ENCODE measurements around the gene ZBTB7C. TPM values are rescaled to one million over a fixed set of nuclear protein-coding genes. Genes with fewer than 3 reads are reported as not detected.

The ZBTB7C gene
- total RNA-seq, 1 donor from 2014 or later: 1.1 TPM

DNA sequence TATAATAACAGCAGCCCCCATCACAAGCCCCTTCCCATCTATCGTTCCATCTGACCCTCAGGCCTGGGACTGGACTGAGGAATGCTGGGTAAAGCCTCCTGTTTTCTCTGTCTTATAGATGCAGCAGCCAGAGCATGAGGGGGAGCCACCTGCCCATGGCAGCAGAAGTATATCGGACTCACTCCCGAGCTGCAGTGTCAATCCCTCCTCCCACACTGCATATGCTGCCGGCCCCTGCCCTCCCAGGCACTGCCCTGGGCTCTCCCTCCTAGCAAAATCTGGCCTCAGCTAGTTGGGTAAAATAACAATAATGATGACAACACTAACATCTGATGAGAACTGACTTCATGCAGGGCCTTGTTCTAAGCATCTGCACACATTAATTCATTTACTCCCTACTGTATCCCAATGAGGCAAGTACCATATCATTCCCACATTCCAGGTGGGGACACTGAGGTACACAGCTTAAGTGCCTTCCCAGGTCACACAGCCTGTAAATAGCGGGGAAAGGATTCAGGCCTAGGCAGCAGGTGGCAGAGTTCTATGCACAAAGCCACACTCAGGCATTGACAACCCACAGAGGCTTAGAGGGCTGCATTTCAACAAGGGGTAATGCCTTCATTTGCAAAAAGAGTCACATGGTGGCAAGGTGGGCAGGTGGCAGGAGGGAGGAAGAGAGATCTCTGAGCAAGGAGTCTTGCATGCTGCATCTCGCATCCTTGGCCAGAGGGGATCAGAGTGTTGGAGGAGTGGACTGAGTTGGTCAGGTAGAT, 190.0 kb downstream of the ZBTB7C start:
- TF ChIP-seq, protein P1, sequence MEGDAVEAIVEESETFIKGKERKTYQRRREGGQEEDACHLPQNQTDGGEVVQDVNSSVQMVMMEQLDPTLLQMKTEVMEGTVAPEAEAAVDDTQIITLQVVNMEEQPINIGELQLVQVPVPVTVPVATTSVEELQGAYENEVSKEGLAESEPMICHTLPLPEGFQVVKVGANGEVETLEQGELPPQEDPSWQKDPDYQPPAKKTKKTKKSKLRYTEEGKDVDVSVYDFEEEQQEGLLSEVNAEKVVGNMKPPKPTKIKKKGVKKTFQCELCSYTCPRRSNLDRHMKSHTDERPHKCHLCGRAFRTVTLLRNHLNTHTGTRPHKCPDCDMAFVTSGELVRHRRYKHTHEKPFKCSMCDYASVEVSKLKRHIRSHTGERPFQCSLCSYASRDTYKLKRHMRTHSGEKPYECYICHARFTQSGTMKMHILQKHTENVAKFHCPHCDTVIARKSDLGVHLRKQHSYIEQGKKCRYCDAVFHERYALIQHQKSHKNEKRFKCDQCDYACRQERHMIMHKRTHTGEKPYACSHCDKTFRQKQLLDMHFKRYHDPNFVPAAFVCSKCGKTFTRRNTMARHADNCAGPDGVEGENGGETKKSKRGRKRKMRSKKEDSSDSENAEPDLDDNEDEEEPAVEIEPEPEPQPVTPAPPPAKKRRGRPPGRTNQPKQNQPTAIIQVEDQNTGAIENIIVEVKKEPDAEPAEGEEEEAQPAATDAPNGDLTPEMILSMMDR (IDR thresholded peaks at IDR 0.05; ENCODE audit: insufficient read depth, low read length, poor library complexity, severe bottlenecking): no peak
- Histone ChIP-seq H3K27me3 (ENCODE audit: control insufficient read depth, insufficient read depth, low read length) (no peaks in the 10 kb centered on the region), H3K36me3 (ENCODE audit: control insufficient read depth, insufficient read depth, low read length) (no peaks in the 10 kb centered on the region), H3K4me3 (ENCODE audit: low read depth, low read length) (no peak overlapping the region)
- no peak for DNase-seq (ENCODE audit: low read depth)

DNA sequence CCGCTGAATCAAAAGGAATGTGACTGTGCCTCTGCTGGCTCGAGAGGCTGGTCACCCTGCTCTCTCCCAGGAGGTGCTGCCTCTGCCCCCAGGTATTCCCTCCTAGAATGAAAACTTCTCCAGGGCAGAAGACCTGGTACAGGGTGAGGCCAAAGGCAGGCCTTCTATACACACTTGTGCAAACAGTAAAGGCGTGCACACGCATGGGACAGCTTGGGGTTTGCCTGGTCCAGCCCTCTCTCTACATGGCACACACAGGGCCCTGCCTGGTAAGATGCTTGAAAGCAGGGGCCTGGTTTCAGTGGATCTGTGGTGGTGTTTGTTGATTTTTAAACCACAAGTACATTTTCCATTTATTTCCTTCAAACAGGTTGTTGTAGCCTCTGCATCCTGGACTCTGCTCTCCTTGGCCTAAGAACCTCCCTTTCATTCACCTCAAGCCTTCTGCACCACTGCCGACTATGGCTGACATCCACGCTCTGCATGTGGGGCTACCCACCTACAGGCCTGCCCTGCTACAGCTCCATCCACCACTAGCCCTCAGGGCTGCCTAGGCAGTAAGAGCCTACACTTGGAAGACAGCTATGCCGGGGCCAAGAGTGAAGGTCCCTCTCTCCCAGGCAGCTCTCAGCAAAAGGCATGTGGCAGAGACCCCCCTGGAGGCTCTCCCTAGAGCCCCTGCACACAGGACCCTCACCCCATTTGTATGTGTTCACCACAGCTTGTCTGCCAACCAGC, 190.7 kb downstream of the ZBTB7C start:
- no peaks in the 10 kb centered on the region for H3K27me3 ChIP-seq (ENCODE audit: control insufficient read depth, insufficient read depth, low read length)
- no peak for DNase-seq (ENCODE audit: low read depth)
- H3K4me3 ChIP-seq (ENCODE audit: low read depth, low read length): no peak overlapping the region
- TF ChIP-seq, protein P1 (IDR thresholded peaks at IDR 0.05; ENCODE audit: insufficient read depth, low read length, poor library complexity, severe bottlenecking): no peak
- no peaks in the 10 kb centered on the region for H3K36me3 ChIP-seq (ENCODE audit: control insufficient read depth, insufficient read depth, low read length)

DNA sequence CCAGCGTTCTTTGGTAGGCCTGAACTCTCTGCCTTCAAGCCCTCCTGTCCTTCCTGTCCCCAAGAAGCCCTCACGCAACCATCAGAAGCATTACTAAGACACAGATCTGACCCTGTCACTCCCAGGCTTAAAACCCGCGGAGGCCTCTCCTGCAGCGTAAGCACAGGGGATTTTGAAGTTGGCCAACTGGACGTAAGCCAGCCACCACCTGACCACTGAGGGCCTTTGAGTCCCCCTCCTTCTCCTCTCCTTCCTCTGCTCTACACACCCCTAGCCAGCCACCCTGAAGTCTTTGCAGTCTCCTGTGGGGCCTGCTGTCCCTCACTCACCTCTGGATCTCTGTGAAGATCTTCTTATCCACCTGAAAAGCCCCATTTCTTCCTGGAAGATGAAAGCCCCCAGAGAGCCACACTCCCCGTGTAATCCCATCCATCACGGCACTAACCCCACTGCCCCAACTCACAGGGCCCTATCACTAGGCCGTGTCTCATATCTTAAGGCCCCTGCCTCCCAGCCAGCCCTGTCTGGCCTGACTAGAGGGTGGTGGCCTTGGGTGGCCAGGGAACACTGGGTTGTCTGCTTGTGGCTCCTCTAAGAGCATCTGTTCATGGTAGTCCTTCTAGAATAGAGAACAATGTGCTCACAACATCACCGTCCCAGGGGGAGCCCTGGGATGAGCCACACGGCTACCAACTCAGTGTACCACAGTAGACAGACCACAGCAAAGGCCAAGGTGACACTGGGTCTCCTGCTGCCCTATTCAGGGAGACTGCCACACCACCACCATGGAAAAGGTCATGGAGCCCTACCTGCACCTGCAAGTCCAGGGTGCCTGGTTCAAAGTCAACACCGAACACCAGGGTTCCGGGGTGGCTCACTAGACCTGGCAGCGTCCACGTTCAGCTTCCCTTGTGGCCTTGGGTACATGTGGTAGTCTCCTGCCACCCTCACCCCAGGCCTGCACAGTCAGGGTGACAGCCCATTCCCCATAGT, 191.6 kb downstream of the ZBTB7C start:
- Histone ChIP-seq H3K27me3 (ENCODE audit: control insufficient read depth, insufficient read depth, low read length) (peaks cover 2% of the 10 kb centered on the region), H3K4me3 (ENCODE audit: low read depth, low read length) (no peak overlapping the region), H3K36me3 (ENCODE audit: control insufficient read depth, insufficient read depth, low read length) (no peaks in the 10 kb centered on the region)
- DNase-seq (ENCODE audit: low read depth): no peak
- TF ChIP-seq, protein P1 (IDR thresholded peaks at IDR 0.05; ENCODE audit: insufficient read depth, low read length, poor library complexity, severe bottlenecking): no peak

DNA sequence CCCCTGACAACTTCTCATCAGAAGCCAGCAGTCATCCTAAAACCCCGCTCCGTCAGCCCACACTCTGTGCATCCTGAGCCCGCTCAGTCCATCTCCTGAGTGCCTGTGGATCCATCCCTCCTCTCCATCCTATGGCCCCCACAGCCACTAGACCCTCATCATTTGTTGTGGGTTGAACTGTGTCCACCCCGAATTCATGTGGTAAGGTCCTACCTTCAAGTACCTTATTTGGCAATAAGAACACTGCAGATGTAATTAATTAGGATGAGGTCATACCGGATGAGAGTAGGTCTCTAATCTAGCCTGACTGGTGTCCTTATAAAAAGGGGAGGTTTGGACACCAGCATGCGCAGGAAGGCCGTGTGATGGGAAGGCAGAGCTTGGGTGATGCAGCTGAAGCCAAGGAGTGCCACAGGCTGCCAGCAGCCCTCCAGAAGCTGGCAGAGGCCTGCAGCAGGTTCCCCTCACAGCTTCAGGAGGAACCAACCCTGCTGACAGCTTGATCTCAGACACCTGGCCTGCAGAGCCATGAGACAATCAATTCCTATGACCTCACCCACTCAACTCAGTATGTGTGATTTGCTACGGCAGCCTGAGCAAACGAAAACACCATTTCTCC, 192.4 kb downstream of the ZBTB7C start:
- Histone ChIP-seq H3K4me3 (ENCODE audit: low read depth, low read length) (no peak overlapping the region), H3K27me3 (ENCODE audit: control insufficient read depth, insufficient read depth, low read length) (peaks cover 2% of the 10 kb centered on the region), H3K36me3 (ENCODE audit: control insufficient read depth, insufficient read depth, low read length) (no peaks in the 10 kb centered on the region)
- DNase-seq (ENCODE audit: low read depth): no peak
- TF ChIP-seq, protein P1 (IDR thresholded peaks at IDR 0.05; ENCODE audit: insufficient read depth, low read length, poor library complexity, severe bottlenecking): no peak

DNA sequence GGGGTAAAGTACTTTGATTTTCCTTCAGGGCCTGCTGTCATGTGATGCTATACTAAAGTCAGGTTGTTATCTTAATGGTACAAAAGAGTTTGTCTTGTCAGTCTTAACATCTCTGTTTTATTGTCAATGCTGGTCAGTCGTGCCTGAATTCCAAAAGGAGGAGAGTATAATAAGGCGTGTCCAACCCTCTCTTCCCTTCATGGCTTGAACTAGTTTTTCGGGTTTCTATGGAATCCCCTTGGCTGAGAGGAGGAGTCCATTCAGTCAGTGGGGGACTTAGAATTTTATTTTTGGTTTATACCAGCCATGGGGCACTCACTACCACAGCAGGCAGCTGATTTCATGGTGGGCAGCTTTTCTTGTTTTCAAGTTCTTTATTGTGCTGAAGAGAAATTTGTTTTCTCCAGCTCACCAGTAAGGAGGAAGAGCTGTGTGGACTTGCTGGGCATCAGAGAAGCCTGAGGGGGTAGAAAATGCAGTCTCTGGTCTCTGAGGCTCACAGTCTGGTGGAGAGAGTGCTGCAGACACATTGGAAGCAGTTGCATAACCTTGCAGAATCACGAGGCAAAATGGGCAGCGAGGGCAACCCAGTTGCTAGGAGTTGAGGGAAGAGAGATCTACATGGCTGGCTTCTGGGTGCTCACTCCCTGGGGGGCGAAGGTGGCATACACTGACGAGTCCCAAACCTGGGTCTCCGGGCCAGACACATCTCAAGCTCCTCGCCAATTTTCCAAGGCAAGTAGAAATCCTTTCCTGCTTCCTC, 193.1 kb downstream of the ZBTB7C start:
- Histone ChIP-seq H3K36me3 (ENCODE audit: control insufficient read depth, insufficient read depth, low read length) (no peaks in the 10 kb centered on the region), H3K27me3 (ENCODE audit: control insufficient read depth, insufficient read depth, low read length) (peaks cover 2% of the 10 kb centered on the region), H3K4me3 (ENCODE audit: low read depth, low read length) (no peak overlapping the region)
- TF ChIP-seq, protein P1 (IDR thresholded peaks at IDR 0.05; ENCODE audit: insufficient read depth, low read length, poor library complexity, severe bottlenecking): no peak
- no peak for DNase-seq (ENCODE audit: low read depth)

All from kidney epithelial cell (primary cell).